H1 (cell line): ENCODE data around the gene ALK. TPM values are rescaled to one million over a fixed set of nuclear protein-coding genes. Genes with fewer than 3 reads are reported as not detected.

Experiments used
- CTCF ChIA-PET: fragments of 300-600 bp; sonication (Branson Sonifier 250); formaldehyde crosslinking; loops from one replicate; lab custom pipeline; 2021; ENCODE audit not compliant: partially characterized antibody; lab: Charles Lee
- POLR2A ChIA-PET: fragments of 300-600 bp; sonication (Branson Sonifier 250); formaldehyde crosslinking; loops from one replicate; lab custom pipeline; 2021; ENCODE audit warnings: inconsistent platforms; ENCODE audit not compliant: partially characterized antibody; lab: Charles Lee
- DNase-seq, 2 experiments: peaks; one replicate each; pipeline versions ENCODE4 v3.0.0 to v3.0.0-alpha.2; 2010 to 2022; ENCODE audit warnings: low spot score in 2 of 2, low read depth in 1 of 2, mixed read lengths in 1 of 2
- FAIRE-seq: peaks from 2 replicates; lab custom pipeline; 2011; peaks lifted over from hg19 to GRCh38; lab: Jason Lieb, UNC
- H2AFZ ChIP-seq: 2 replicates; pipeline ENCODE4 v1.8.1; 2012; ENCODE audit warnings: low read length, inconsistent platforms
- H2AK5ac ChIP-seq: 2 replicates; pipeline ENCODE4 v1.6.1; 2013; ENCODE audit warnings: low read depth, low read length
- H2BK120ac ChIP-seq: replicated peaks from 2 replicates; pipeline ENCODE3; 2013; ENCODE audit warnings: low read depth, low read length, inconsistent platforms
- H2BK12ac ChIP-seq: 2 replicates; pipeline ENCODE4 v1.6.1; 2013; ENCODE audit warnings: low read depth, low read length
- H2BK15ac ChIP-seq: 2 replicates; pipeline ENCODE4 v1.6.1; 2013; ENCODE audit warnings: low read length
- H2BK20ac ChIP-seq: 2 replicates; pipeline ENCODE4 v1.6.1; 2013; ENCODE audit warnings: low read length
- H2BK5ac ChIP-seq: 2 replicates; pipeline ENCODE4 v1.6.1; 2013; ENCODE audit warnings: low read depth, low read length
- H3K14ac ChIP-seq: 2 replicates; pipeline ENCODE4 v1.6.1; 2013; ENCODE audit warnings: inconsistent platforms; ENCODE audit not compliant: insufficient read length
- H3K18ac ChIP-seq: 2 replicates; pipeline ENCODE4 v1.6.1; 2013; ENCODE audit warnings: low read length; ENCODE audit errors: extremely low read depth
- H3K23ac ChIP-seq: 2 replicates; pipeline ENCODE4 v1.6.1; 2013; ENCODE audit warnings: inconsistent platforms; ENCODE audit not compliant: insufficient read length
- H3K23me2 ChIP-seq: 2 replicates; pipeline ENCODE4 v1.6.1; 2013; ENCODE audit warnings: low read depth, low read length
- H3K27ac ChIP-seq: 2 replicates; pipeline ENCODE4 v1.6.1; 2011; ENCODE audit warnings: low read depth, low read length, inconsistent platforms
- H3K27me3 ChIP-seq, 4 experiments: replicated peaks in 1 of 4; 1 replicate in 1 of 4; 2 replicates in 3 of 4; pipeline versions ENCODE4 v1.6.1 to v1.8.1; 2011 to 2013; ENCODE audit warnings: low read length in 3 of 4, mild to moderate bottlenecking in 3 of 4, inconsistent platforms in 2 of 4, mixed read lengths in 2 of 4, moderate library complexity in 1 of 4; ENCODE audit not compliant: control insufficient read depth in 3 of 4, insufficient read depth in 3 of 4; ENCODE audit errors: extremely low read depth in 1 of 4
- H3K36me3 ChIP-seq, 4 experiments: 2 replicates each; pipeline versions ENCODE4 v1.6.1 to v1.8.1; 2011 to 2013; ENCODE audit warnings: mild to moderate bottlenecking in 4 of 4, low read length in 3 of 4, moderate library complexity in 2 of 4, control low read depth in 1 of 4, inconsistent platforms in 1 of 4; ENCODE audit not compliant: insufficient read depth in 4 of 4, control insufficient read depth in 2 of 4
- H3K4ac ChIP-seq: replicated peaks from 2 replicates; pipeline ENCODE3; 2013; ENCODE audit warnings: low read length, low read depth, mixed read lengths, inconsistent platforms; ENCODE audit not compliant: insufficient read length
- H3K4me1 ChIP-seq, 4 experiments: replicated peaks in 1 of 4; 1 replicate in 1 of 4; 2 replicates in 3 of 4; pipeline versions ENCODE4 v1.6.1 to v1.8.1; 2011 to 2013; ENCODE audit warnings: low read length in 3 of 4, inconsistent platforms in 2 of 4, mixed read lengths in 1 of 4; ENCODE audit not compliant: insufficient read depth in 4 of 4, control insufficient read depth in 3 of 4
- H3K4me2 ChIP-seq, 2 experiments: 2 replicates each; pipeline versions ENCODE4 v1.6.1 to v1.8.1; 2011 to 2013; ENCODE audit warnings: low read depth in 2 of 2, low read length in 2 of 2, control low read depth in 1 of 2, inconsistent platforms in 1 of 2, mild to moderate bottlenecking in 1 of 2; ENCODE audit not compliant: insufficient read depth in 1 of 2
- H3K4me3 ChIP-seq, 4 experiments: fragments of 200-600, 300-600 bp in 1 of 4; sonication (generic), shearing (Covaris generic), sonication (Bioruptor Twin) in 1 of 4; 2 replicates each; pipeline versions ENCODE4 v1.5.1 to v1.8.1; 2011 to 2016; ENCODE audit warnings: low read length in 4 of 4, low read depth in 3 of 4, control low read depth in 2 of 4, inconsistent platforms in 2 of 4, mild to moderate bottlenecking in 2 of 4, mixed read lengths in 1 of 4, moderate library complexity in 1 of 4; ENCODE audit not compliant: insufficient read depth in 2 of 4; ENCODE audit errors: extremely low read depth in 1 of 4
- H3K56ac ChIP-seq: replicated peaks from 2 replicates; pipeline ENCODE3; 2013; ENCODE audit warnings: low read depth, mild to moderate bottlenecking, mixed read lengths, low read length, inconsistent platforms; ENCODE audit not compliant: insufficient read length
- H3K79me1 ChIP-seq: 2 replicates; pipeline ENCODE4 v1.6.1; 2013; ENCODE audit warnings: low read depth, low read length, control low read depth
- H3K79me2 ChIP-seq, 2 experiments: 2 replicates each; pipeline versions ENCODE4 v1.6.1 to v1.8.1; 2012 to 2013; ENCODE audit warnings: low read length in 2 of 2, mild to moderate bottlenecking in 2 of 2, inconsistent platforms in 1 of 2; ENCODE audit not compliant: insufficient read depth in 2 of 2, control insufficient read depth in 1 of 2
- H3K9ac ChIP-seq, 4 experiments: replicated peaks in 1 of 4; 1 replicate in 1 of 4; 2 replicates in 3 of 4; pipeline versions ENCODE4 v1.6.1 to v1.8.1; 2011 to 2013; ENCODE audit warnings: low read depth in 3 of 4, low read length in 3 of 4, control low read depth in 2 of 4, mild to moderate bottlenecking in 2 of 4, moderate library complexity in 2 of 4, inconsistent platforms in 1 of 4; ENCODE audit errors: extremely low read depth in 1 of 4
- H3K9me3 ChIP-seq, 2 experiments: 2 replicates each; pipeline versions ENCODE4 v1.6.1 to v1.8.1; 2012 to 2013; ENCODE audit warnings: mild to moderate bottlenecking in 2 of 2, moderate library complexity in 2 of 2, control low read depth in 1 of 2, inconsistent platforms in 1 of 2, low read depth in 1 of 2, low read length in 1 of 2, mixed read lengths in 1 of 2; ENCODE audit not compliant: insufficient read depth in 2 of 2
- H4K20me1 ChIP-seq, 2 experiments: replicated peaks in 1 of 2; 2 replicates each; pipeline versions ENCODE3 to v1.8.1; 2011 to 2013; ENCODE audit warnings: inconsistent platforms in 2 of 2, low read length in 2 of 2, mild to moderate bottlenecking in 1 of 2; ENCODE audit not compliant: insufficient read depth in 2 of 2, control insufficient read depth in 1 of 2
- H4K5ac ChIP-seq: 2 replicates; pipeline ENCODE4 v1.6.1; 2013; ENCODE audit warnings: low read length, low read depth, mixed read lengths, inconsistent platforms; ENCODE audit not compliant: insufficient read length
- H4K8ac ChIP-seq: 2 replicates; pipeline ENCODE4 v1.8.0; 2013; ENCODE audit warnings: mild to moderate bottlenecking, moderate library complexity, low read length, inconsistent platforms; ENCODE audit not compliant: insufficient read depth; ENCODE audit errors: extremely low read depth
- H4K91ac ChIP-seq: replicated peaks from 2 replicates; pipeline ENCODE3; 2013; ENCODE audit warnings: low read length, mixed read lengths, inconsistent platforms; ENCODE audit not compliant: insufficient read length
- BRCA1 ChIP-seq: IDR thresholded peaks from 2 replicates; pipeline ENCODE4 v1.6.1; 2012; ENCODE audit warnings: low read depth, low read length, improper control_type of control experiment
- EP300 ChIP-seq, 2 experiments: IDR thresholded peaks; 1 replicate in 1 of 2; 2 replicates in 1 of 2; pipeline ENCODE4 v1.6.1; 2011 to 2012; ENCODE audit warnings: low read depth in 2 of 2, low read length in 2 of 2, mild to moderate bottlenecking in 2 of 2, borderline replicate concordance in 1 of 2, inconsistent platforms in 1 of 2, moderate library complexity in 1 of 2
- EZH2 ChIP-seq: fragments of 200-600 bp; sonication (generic); IDR thresholded peaks from 2 replicates; pipeline ENCODE4 v1.7.1; 2012; ENCODE audit warnings: low read depth, mild to moderate bottlenecking, moderate library complexity, low read length, inconsistent platforms; ENCODE audit not compliant: severe bottlenecking
- HDAC6 ChIP-seq: IDR thresholded peaks from one replicate; pipeline ENCODE4 v1.7.1; 2012; ENCODE audit warnings: low read depth, mild to moderate bottlenecking, inconsistent platforms, low read length, moderate library complexity
- JUND ChIP-seq: IDR thresholded peaks from 2 replicates; pipeline ENCODE4 v1.6.1; 2011; ENCODE audit warnings: mild to moderate bottlenecking, improper control_type of control experiment, low read length
- KDM1A ChIP-seq: fragments of 200-600, 300-600 bp; sonication (generic); IDR thresholded peaks from 2 replicates; pipeline ENCODE4 v1.7.1; 2016; ENCODE audit warnings: mild to moderate bottlenecking, low read length, borderline replicate concordance
- MAX ChIP-seq: IDR thresholded peaks from 2 replicates; pipeline ENCODE4 v1.6.1; 2012; ENCODE audit warnings: inconsistent platforms
- NRF1 ChIP-seq: IDR thresholded peaks from 2 replicates; pipeline ENCODE4 v1.6.1; 2011; ENCODE audit warnings: mild to moderate bottlenecking, low read depth, low read length, improper control_type of control experiment
- POLR2A ChIP-seq, 2 experiments: IDR thresholded peaks; 1 replicate in 1 of 2; 2 replicates in 1 of 2; pipeline ENCODE4 v1.6.1; 2011; ENCODE audit warnings: low read depth in 2 of 2, low read length in 2 of 2, mild to moderate bottlenecking in 2 of 2; ENCODE audit errors: control extremely low read depth in 1 of 2
- RXRA ChIP-seq: IDR thresholded peaks from 2 replicates; pipeline ENCODE4 v1.6.1; 2011; ENCODE audit warnings: low read depth, mild to moderate bottlenecking, low read length, moderate library complexity; ENCODE audit not compliant: insufficient read depth
- SIX5 ChIP-seq: IDR thresholded peaks from 2 replicates; pipeline ENCODE4 v1.6.1; 2011; ENCODE audit warnings: mild to moderate bottlenecking, low read depth, low read length
- SP4 ChIP-seq: IDR thresholded peaks from 2 replicates; pipeline ENCODE4 v1.6.1; 2012; ENCODE audit warnings: low read length, inconsistent platforms
- SRF ChIP-seq: IDR thresholded peaks from 2 replicates; pipeline ENCODE4 v1.6.1; 2011; ENCODE audit warnings: mild to moderate bottlenecking, low read depth, low read length, moderate library complexity
- WGBS, 2 experiments: shearing (Covaris generic) in 1 of 2; methylation state at CpG; one replicate each; pipeline versions ENCODE4 v1.1.6 to v1.1.7; 2013 to 2015; ENCODE audit warnings: low lambda C conversion rate in 2 of 2, mixed read lengths in 2 of 2, inconsistent platforms in 1 of 2, low coverage in 1 of 2, missing lambda C conversion rate in 1 of 2; ENCODE audit not compliant: insufficient replicate concordance in 2 of 2, insufficient coverage in 1 of 2, insufficient read length in 1 of 2; ENCODE audit errors: extremely low coverage in 1 of 2, missing lambda C conversion rate in 1 of 2; 5-methylcytosine and 5-hydroxymethylcytosine counted together
- polyA plus RNA-seq, 7 experiments: library from polyadenylated mRNA; depleted of rRNA in 3 of 7; stranded (reverse) in 5 of 7; unstranded in 2 of 7; fragments of >200 nt in 5 of 7; fragments of 200-250 nt in 2 of 7; gene quantifications; 1 replicate in 5 of 7; 2 replicates in 1 of 7; 4 replicates in 1 of 7; pipeline versions ENCODE4 v1.2.1 to v1.2.3, GENCODE V29; 2011 to 2013; ENCODE audit warnings: missing spikeins in 2 of 7, mixed read lengths in 2 of 7
- total RNA-seq: library from RNA; stranded (reverse); fragmentation: NEBNext Ultra II Directional; extraction: Animal tissue kit (Norgen Biotek cat#: 25700); gene quantifications from 2 replicates; pipeline ENCODE4 v1.2.1, GENCODE V29; 2021

Gene ALK
- total and polyA plus RNA-seq, 2 of the 8 experiments (the other 6 are each of a cell fraction or from before 2014, with no cell fraction given), result 0.02 to 0.09 TPM

DNA sequence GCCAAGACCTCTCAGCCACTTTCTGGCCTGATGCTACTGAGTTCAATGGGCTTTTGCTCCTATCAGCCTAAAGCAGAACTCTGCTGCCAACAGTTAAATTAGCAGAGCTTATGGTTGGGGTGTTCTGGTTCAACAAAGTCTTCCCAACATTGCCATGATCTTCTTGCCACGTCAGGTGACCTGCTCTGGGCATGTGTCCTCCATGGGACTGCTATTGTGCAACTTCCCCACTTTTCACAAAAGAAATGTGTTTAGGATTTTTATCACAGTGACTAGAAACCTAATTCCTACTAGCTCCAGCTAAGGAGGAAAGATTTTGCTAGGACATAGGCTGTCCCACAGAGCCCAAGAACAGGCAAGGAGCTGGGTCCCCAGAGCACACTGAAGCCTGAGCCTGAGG, 56.4 kb downstream of the ALK start:
- Histone ChIP-seq H2AK5ac (no peak overlapping the region), H3K4me3 (no peak overlapping the region), H3K23ac (no peak overlapping the region), H3K4me2 (no peak overlapping the region), H2BK15ac (no peak overlapping the region), H3K27me3 (peaks cover 0 to 1% (median 0%) of the 10 kb centered on the region in 4 experiments; a peak in 1 of 7 replicates), H2BK20ac (no peak overlapping the region), H4K20me1 (no peaks in the 10 kb centered on the region), H3K4ac (no peak overlapping the region), H3K23me2 (no peaks in the 10 kb centered on the region), H4K8ac (no peak overlapping the region), H4K91ac (no peak overlapping the region), H3K79me1 (no peaks in the 10 kb centered on the region), H2BK5ac (no peak overlapping the region), H2AFZ (no peak overlapping the region), H2BK120ac (no peak overlapping the region), H3K79me2 (no peaks in the 10 kb centered on the region), H3K14ac (no peak overlapping the region), H3K56ac (no peak overlapping the region), H3K36me3 (no peaks in the 10 kb centered on the region), H3K9me3 (no peaks in the 10 kb centered on the region), H3K9ac (no peak overlapping the region), H3K4me1 (no peaks in the 10 kb centered on the region), H2BK12ac (no peak overlapping the region), H3K18ac (no peak overlapping the region), H3K27ac (no peak overlapping the region), H4K5ac (no peak overlapping the region)
- WGBS, 2 experiments, result 0% methylated on average over 1 of the region's 1 CpG; no CpG with 5 or more reads in 1 of the 2 experiments
- no peak for FAIRE-seq
- ChIA-PET POLR2A (no interaction called here), CTCF (interaction anchor here (1.5 to 1.6 kb wide), 2 partner anchors 24 to 104 kb away, joined by 3 read pairs; no protein-coding TSS in a partner anchor)
- no peak for DNase-seq
- TF ChIP-seq EZH2, result no peak
- TF ChIP-seq BRCA1, result no peak
- no peak for TF ChIP-seq NRF1
- no peak for TF ChIP-seq HDAC6
- TF ChIP-seq SRF, result no peak
- TF ChIP-seq POLR2A (IDR thresholded peaks at IDR 0.05; ENCODE audit: control extremely low read depth in 1 of 2, low read depth in 2 of 2, low read length in 2 of 2), result no peak
- no peak for TF ChIP-seq KDM1A
- TF ChIP-seq JUND, result no peak
- TF ChIP-seq RXRA, result no peak
- TF ChIP-seq SP4, result no peak
- no peak for TF ChIP-seq SIX5
- TF ChIP-seq MAX, result no peak
- TF ChIP-seq EP300 (IDR thresholded peaks at IDR 0.05; ENCODE audit: borderline replicate concordance in 1 of 2, low read depth in 2 of 2, low read length in 2 of 2), result no peak
